ENCODE results near the gene SYDE2.
A peak's percentile ranks its signal among the peaks of the same experiment; 100 is the strongest.
"Not testable (repeated sequence)": the region's sequence is repeated elsewhere in the genome, so short reads cannot be mapped to it uniquely, and the experiment has no call there.

The SYDE2 gene

GRCh38 chr1:85203573-85204171 lies 2.9 kb upstream of the SYDE2 start:
- Histone ChIP-seq H3K27me3 (ENCODE audit: control insufficient read depth, insufficient read depth, low read length) (peaks cover 15% of the 10 kb centered on the region), H3K4me3 (ENCODE audit: low read length) (no peak overlapping the region), H3K27ac (ENCODE audit: low read length) (no peak overlapping the region)

GRCh38 chr1:85202864-85203255 lies 2.0 kb upstream of the SYDE2 start:
- H3K4me3 ChIP-seq (ENCODE audit: low read length), result peak overlapping the region; percentile 89
- no peak overlapping the region for H3K27ac ChIP-seq (ENCODE audit: low read length)
- H3K36me3 ChIP-seq (ENCODE audit: control insufficient read depth, low read depth, low read length), result no peaks in the 10 kb centered on the region
- H3K9ac ChIP-seq (ENCODE audit: low read length), result no peak overlapping the region
- no peaks in the 10 kb centered on the region for H3K9me3 ChIP-seq (ENCODE audit: control insufficient read depth, low read depth, low read length)
- H3K4me1 ChIP-seq (ENCODE audit: control insufficient read depth, low read depth, low read length), result peaks cover 26% of the 10 kb centered on the region
- peaks cover 15% of the 10 kb centered on the region for H3K27me3 ChIP-seq (ENCODE audit: control insufficient read depth, insufficient read depth, low read length)

More at GRCh38 chr1:85203573-85204171, 2.9 kb upstream of the SYDE2 start:
- Histone ChIP-seq H3K36me3 (ENCODE audit: control insufficient read depth, low read depth, low read length) (no peaks in the 10 kb centered on the region), H3K4me1 (ENCODE audit: control insufficient read depth, low read depth, low read length) (peaks cover 24% of the 10 kb centered on the region), H3K9me3 (ENCODE audit: control insufficient read depth, low read depth, low read length) (no peaks in the 10 kb centered on the region), H3K9ac (ENCODE audit: low read length) (no peak overlapping the region)

- Histone ChIP-seq H3K4me1 (ENCODE audit: control insufficient read depth, low read depth, low read length) (peaks cover 26% of the 10 kb centered on the region), H3K27me3 (ENCODE audit: control insufficient read depth, insufficient read depth, low read length) (peaks cover 15% of the 10 kb centered on the region), H3K27ac (ENCODE audit: low read length) (peak overlapping the region; percentile 67)
Observed at GRCh38 chr1:85202092-85202863, 1.5 kb upstream of the SYDE2 start.

GRCh38 chr1:85201340-85202091 lies 700 bp upstream of the SYDE2 start:
- peak overlapping the region; percentile 67 for H3K27ac ChIP-seq (ENCODE audit: low read length)
- H3K27me3 ChIP-seq (ENCODE audit: control insufficient read depth, insufficient read depth, low read length), result peaks cover 15% of the 10 kb centered on the region

More at GRCh38 chr1:85202092-85202863, 1.5 kb upstream of the SYDE2 start:
- Histone ChIP-seq H3K9ac (ENCODE audit: low read length) (peak overlapping the region; percentile 83), H3K4me3 (ENCODE audit: low read length) (peak overlapping the region; percentile 89), H3K36me3 (ENCODE audit: control insufficient read depth, low read depth, low read length) (no peaks in the 10 kb centered on the region), H3K9me3 (ENCODE audit: control insufficient read depth, low read depth, low read length) (no peaks in the 10 kb centered on the region)

GRCh38 chr1:85199667-85200462 lies 951 bp downstream of the SYDE2 start:
- Histone ChIP-seq H3K27ac (ENCODE audit: low read length) (no peak overlapping the region), H3K9ac (ENCODE audit: low read length) (peak overlapping the region; percentile 83), H3K27me3 (ENCODE audit: control insufficient read depth, insufficient read depth, low read length) (peaks cover 15% of the 10 kb centered on the region), H3K9me3 (ENCODE audit: control insufficient read depth, low read depth, low read length) (no peaks in the 10 kb centered on the region), H3K4me3 (ENCODE audit: low read length) (peak overlapping the region; percentile 89), H3K4me1 (ENCODE audit: control insufficient read depth, low read depth, low read length) (peaks cover 20% of the 10 kb centered on the region), H3K36me3 (ENCODE audit: control insufficient read depth, low read depth, low read length) (no peaks in the 10 kb centered on the region)

More at GRCh38 chr1:85201340-85202091, 700 bp upstream of the SYDE2 start:
- H3K4me3 ChIP-seq (ENCODE audit: low read length), result peak overlapping the region; percentile 89
- no peaks in the 10 kb centered on the region for H3K9me3 ChIP-seq (ENCODE audit: control insufficient read depth, low read depth, low read length)
- H3K4me1 ChIP-seq (ENCODE audit: control insufficient read depth, low read depth, low read length), result peaks cover 20% of the 10 kb centered on the region
- H3K9ac ChIP-seq (ENCODE audit: low read length), result peak overlapping the region; percentile 83
- no peaks in the 10 kb centered on the region for H3K36me3 ChIP-seq (ENCODE audit: control insufficient read depth, low read depth, low read length)

- Histone ChIP-seq H3K9ac (ENCODE audit: low read length) (no peak overlapping the region), H3K27ac (ENCODE audit: low read length) (no peak overlapping the region), H3K27me3 (ENCODE audit: control insufficient read depth, insufficient read depth, low read length) (peaks cover 15% of the 10 kb centered on the region), H3K4me1 (ENCODE audit: control insufficient read depth, low read depth, low read length) (peaks cover 20% of the 10 kb centered on the region), H3K4me3 (ENCODE audit: low read length) (peak overlapping the region; percentile 89), H3K36me3 (ENCODE audit: control insufficient read depth, low read depth, low read length) (no peaks in the 10 kb centered on the region), H3K9me3 (ENCODE audit: control insufficient read depth, low read depth, low read length) (no peaks in the 10 kb centered on the region)
Observed at GRCh38 chr1:85198864-85199263, 2.0 kb downstream of the SYDE2 start.

- H3K9me3 ChIP-seq (ENCODE audit: control insufficient read depth, low read depth, low read length), result no peaks in the 10 kb centered on the region
- H3K4me1 ChIP-seq (ENCODE audit: control insufficient read depth, low read depth, low read length), result peaks cover 11% of the 10 kb centered on the region
- no peak overlapping the region for H3K4me3 ChIP-seq (ENCODE audit: low read length)
- no peak overlapping the region for H3K27ac ChIP-seq (ENCODE audit: low read length)
- no peaks in the 10 kb centered on the region for H3K36me3 ChIP-seq (ENCODE audit: control insufficient read depth, low read depth, low read length)
- H3K9ac ChIP-seq (ENCODE audit: low read length), result no peak overlapping the region
- H3K27me3 ChIP-seq (ENCODE audit: control insufficient read depth, insufficient read depth, low read length), result peaks cover 10% of the 10 kb centered on the region
Observed at GRCh38 chr1:85196358-85196757, 4.5 kb downstream of the SYDE2 start.

GRCh38 chr1:85195703-85196102 lies 5.1 kb downstream of the SYDE2 start:
- H3K27me3 ChIP-seq (ENCODE audit: control insufficient read depth, insufficient read depth, low read length), result peaks cover 10% of the 10 kb centered on the region
- no peak overlapping the region for H3K4me3 ChIP-seq (ENCODE audit: low read length)
- no peaks in the 10 kb centered on the region for H3K9me3 ChIP-seq (ENCODE audit: control insufficient read depth, low read depth, low read length)
- H3K36me3 ChIP-seq (ENCODE audit: control insufficient read depth, low read depth, low read length), result no peaks in the 10 kb centered on the region
- H3K4me1 ChIP-seq (ENCODE audit: control insufficient read depth, low read depth, low read length), result peaks cover 11% of the 10 kb centered on the region
- H3K27ac ChIP-seq (ENCODE audit: low read length), result no peak overlapping the region
- no peak overlapping the region for H3K9ac ChIP-seq (ENCODE audit: low read length)

GRCh38 chr1:85192129-85192528 lies 8.7 kb downstream of the SYDE2 start:
- H3K4me3 ChIP-seq (ENCODE audit: low read length); H3K9ac ChIP-seq (ENCODE audit: low read length); H3K27me3 ChIP-seq (ENCODE audit: control insufficient read depth, insufficient read depth, low read length); H3K9me3 ChIP-seq (ENCODE audit: control insufficient read depth, low read depth, low read length); H3K4me1 ChIP-seq (ENCODE audit: control insufficient read depth, low read depth, low read length); H3K27ac ChIP-seq (ENCODE audit: low read length): not testable (repeated sequence)
- H3K36me3 ChIP-seq (ENCODE audit: control insufficient read depth, low read depth, low read length), result peaks cover 13% of the 10 kb centered on the region

GRCh38 chr1:85189120-85189519 lies 11.7 kb downstream of the SYDE2 start:
- Histone ChIP-seq H3K9me3 (ENCODE audit: control insufficient read depth, low read depth, low read length) (no peaks in the 10 kb centered on the region), H3K4me3 (ENCODE audit: low read length) (no peak overlapping the region), H3K27me3 (ENCODE audit: control insufficient read depth, insufficient read depth, low read length) (no peaks in the 10 kb centered on the region), H3K9ac (ENCODE audit: low read length) (no peak overlapping the region), H3K36me3 (ENCODE audit: control insufficient read depth, low read depth, low read length) (peaks cover 13% of the 10 kb centered on the region), H3K27ac (ENCODE audit: low read length) (no peak overlapping the region), H3K4me1 (ENCODE audit: control insufficient read depth, low read depth, low read length) (no peaks in the 10 kb centered on the region)

- H3K27me3 ChIP-seq (ENCODE audit: control insufficient read depth, insufficient read depth, low read length), result no peaks in the 10 kb centered on the region
- H3K9ac ChIP-seq (ENCODE audit: low read length), result no peak overlapping the region
- no peak overlapping the region for H3K4me3 ChIP-seq (ENCODE audit: low read length)
- H3K9me3 ChIP-seq (ENCODE audit: control insufficient read depth, low read depth, low read length), result no peaks in the 10 kb centered on the region
- H3K4me1 ChIP-seq (ENCODE audit: control insufficient read depth, low read depth, low read length), result no peaks in the 10 kb centered on the region
- no peak overlapping the region for H3K27ac ChIP-seq (ENCODE audit: low read length)
- peaks cover 13% of the 10 kb centered on the region for H3K36me3 ChIP-seq (ENCODE audit: control insufficient read depth, low read depth, low read length)
Observed at GRCh38 chr1:85188530-85188929, 12.3 kb downstream of the SYDE2 start.

Measured in iPS-18a (cell line).